Astrocyte (in vitro differentiated cells and primary cell): ENCODE data around the gene TIAL1. TPM values are rescaled to one million over a fixed set of nuclear protein-coding genes. Genes with fewer than 3 reads are reported as not detected.

Experiments
- DNase-seq: peaks from one replicate; pipeline ENCODE4 v3.0.0-alpha.2; 2010; ENCODE audit warnings: low read depth
- FAIRE-seq: peaks from 2 replicates; lab custom pipeline; 2011; peaks lifted over from hg19 to GRCh38; lab: Jason Lieb, UNC
- H2AFZ ChIP-seq: 2 replicates; pipeline ENCODE4 v1.6.0; 2012; ENCODE audit warnings: low read depth, low read length, inconsistent platforms
- H3K27ac ChIP-seq: 2 replicates; pipeline ENCODE4 v1.5.1; 2011; ENCODE audit warnings: low read depth, low read length, inconsistent platforms
- H3K27me3 ChIP-seq: 2 replicates; pipeline ENCODE4 v1.6.0; 2011; ENCODE audit warnings: low read length, inconsistent platforms; ENCODE audit not compliant: insufficient read depth
- H3K36me3 ChIP-seq: 2 replicates; pipeline ENCODE4 v1.5.1; 2011; ENCODE audit warnings: low read length, inconsistent platforms; ENCODE audit not compliant: insufficient read depth
- H3K4me1 ChIP-seq: 2 replicates; pipeline ENCODE4 v1.5.1; 2011; ENCODE audit warnings: low read length, inconsistent platforms; ENCODE audit not compliant: insufficient read depth
- H3K4me2 ChIP-seq: 2 replicates; pipeline ENCODE4 v1.6.0; 2012; ENCODE audit warnings: low read length, inconsistent platforms
- H3K4me3 ChIP-seq: 2 replicates; pipeline ENCODE4 v1.5.1; 2011; ENCODE audit warnings: low read depth, mild to moderate bottlenecking, low read length, inconsistent platforms; ENCODE audit not compliant: insufficient read depth
- H3K79me2 ChIP-seq: 2 replicates; pipeline ENCODE4 v1.6.0; 2012; ENCODE audit warnings: mild to moderate bottlenecking, low read length, inconsistent platforms; ENCODE audit not compliant: insufficient read depth
- H3K9ac ChIP-seq: 2 replicates; pipeline ENCODE4 v1.6.0; 2012; ENCODE audit warnings: mild to moderate bottlenecking, low read length, inconsistent platforms
- H3K9me3 ChIP-seq: 2 replicates; pipeline ENCODE4 v1.5.1; 2012; ENCODE audit warnings: low read depth, mild to moderate bottlenecking, low read length, inconsistent platforms; ENCODE audit not compliant: insufficient read depth
- H4K20me1 ChIP-seq: 2 replicates; pipeline ENCODE4 v1.6.0; 2012; ENCODE audit warnings: low read length, inconsistent platforms; ENCODE audit not compliant: insufficient read depth
- H3K27ac Mint-ChIP-seq: one replicate; pipeline ENCODE4 v1.8.0; 2021; ENCODE audit warnings: mild to moderate bottlenecking, mixed read lengths; ENCODE audit not compliant: unreplicated experiment
- H3K27me3 Mint-ChIP-seq: one replicate; pipeline ENCODE4 v1.8.0; 2021; ENCODE audit warnings: low read depth, mixed read lengths; ENCODE audit not compliant: unreplicated experiment
- H3K36me3 Mint-ChIP-seq: one replicate; pipeline ENCODE4 v1.8.0; 2021; ENCODE audit warnings: low read depth, mixed read lengths; ENCODE audit not compliant: unreplicated experiment
- H3K4me1 Mint-ChIP-seq: one replicate; pipeline ENCODE4 v1.8.0; 2021; ENCODE audit warnings: low read depth, mixed read lengths; ENCODE audit not compliant: unreplicated experiment
- H3K4me3 Mint-ChIP-seq: one replicate; pipeline ENCODE4 v1.8.0; 2021; ENCODE audit warnings: mild to moderate bottlenecking, moderate library complexity, mixed read lengths; ENCODE audit not compliant: unreplicated experiment
- H3K9me3 Mint-ChIP-seq: one replicate; pipeline ENCODE4 v1.8.0; 2021; ENCODE audit warnings: mild to moderate bottlenecking, mixed read lengths; ENCODE audit not compliant: unreplicated experiment
- EZH2 ChIP-seq: IDR thresholded peaks from 2 replicates; pipeline ENCODE4 v1.6.1; 2012; ENCODE audit warnings: mild to moderate bottlenecking, low read length, inconsistent platforms; ENCODE audit not compliant: insufficient read depth
- total RNA-seq: library from RNA; stranded (reverse); gene quantifications from 2 replicates; pipeline ENCODE4 v1.2.1, GENCODE V29; 2021
- TF ChIP-seq, protein P1 (sequence below): IDR thresholded peaks from 2 replicates; pipeline ENCODE4 v1.5.1; 2011; ENCODE audit warnings: low read depth, mild to moderate bottlenecking, inconsistent platforms, low read length, moderate library complexity; ENCODE audit not compliant: insufficient read depth

TIAL1 gene
- total RNA-seq, 1 donor from 2014 or later = 155 TPM

DNA sequence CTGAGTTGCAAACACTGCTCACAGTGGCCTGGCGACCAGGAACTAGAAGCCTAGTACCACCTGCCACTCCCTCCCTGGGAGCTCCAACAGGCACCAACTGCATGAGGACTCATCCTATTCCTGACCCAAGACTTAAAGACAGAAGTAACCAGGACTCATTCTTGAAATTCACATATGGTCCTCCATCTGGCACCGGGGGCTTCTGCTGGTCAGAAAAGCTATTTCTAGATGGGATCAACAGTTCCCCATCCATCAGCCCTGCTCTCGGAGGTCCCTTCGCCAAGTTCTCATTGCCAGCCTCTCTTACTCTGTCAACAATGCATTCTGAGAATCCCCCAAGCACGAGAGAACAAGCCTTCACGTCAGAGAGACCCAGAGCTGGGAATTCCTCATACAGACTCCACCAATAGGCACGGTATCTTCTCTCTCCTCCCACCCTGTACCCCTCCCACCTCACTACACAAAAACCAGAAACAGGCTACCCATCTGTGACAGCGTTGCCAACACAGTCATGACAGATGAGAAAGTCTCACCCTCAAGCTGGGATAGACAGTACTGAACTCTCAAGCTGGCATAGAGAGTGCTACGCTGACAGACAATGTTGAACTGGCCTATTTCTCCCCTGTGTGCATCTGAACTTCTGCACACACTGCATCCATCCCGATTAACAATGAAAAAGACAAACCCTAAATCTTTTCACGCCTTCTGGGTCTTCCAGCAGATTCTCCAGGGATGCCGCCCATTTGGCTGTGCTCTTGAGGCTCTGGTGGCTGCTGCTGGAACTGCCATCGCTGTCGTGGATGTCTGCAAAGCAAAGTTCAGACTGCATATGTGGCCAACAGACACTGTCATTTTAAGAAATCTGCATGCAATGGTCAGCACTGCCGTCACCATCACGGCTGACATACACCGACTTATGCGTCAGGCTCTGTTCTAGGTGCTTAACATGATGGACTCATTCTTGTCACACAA, 69.9 kb downstream of the TIAL1 start:
- Histone ChIP-seq H2AFZ (no peak overlapping the region), H3K36me3 (peaks cover 4% of the 10 kb centered on the region), H3K27me3 (no peaks in the 10 kb centered on the region), H3K9ac (no peak overlapping the region), H4K20me1 (peaks cover 37% of the 10 kb centered on the region), H3K79me2 (peaks cover 48% of the 10 kb centered on the region), H3K9me3 (no peaks in the 10 kb centered on the region), H3K4me2 (no peak overlapping the region), H3K4me3 (no peak overlapping the region), H3K27ac (no peak overlapping the region), H3K4me1 (peaks cover 10% of the 10 kb centered on the region)
- Mint-ChIP-seq H3K36me3 (peaks cover 21% of the 10 kb centered on the region), H3K27ac (peak overlapping the region; percentile 62), H3K4me3 (no peak overlapping the region), H3K4me1 (peaks cover 15% of the 10 kb centered on the region), H3K27me3 (peaks cover 2% of the 10 kb centered on the region), H3K9me3 (no peaks in the 10 kb centered on the region)
- no peak for TF ChIP-seq EZH2
- TF ChIP-seq, protein P1, sequence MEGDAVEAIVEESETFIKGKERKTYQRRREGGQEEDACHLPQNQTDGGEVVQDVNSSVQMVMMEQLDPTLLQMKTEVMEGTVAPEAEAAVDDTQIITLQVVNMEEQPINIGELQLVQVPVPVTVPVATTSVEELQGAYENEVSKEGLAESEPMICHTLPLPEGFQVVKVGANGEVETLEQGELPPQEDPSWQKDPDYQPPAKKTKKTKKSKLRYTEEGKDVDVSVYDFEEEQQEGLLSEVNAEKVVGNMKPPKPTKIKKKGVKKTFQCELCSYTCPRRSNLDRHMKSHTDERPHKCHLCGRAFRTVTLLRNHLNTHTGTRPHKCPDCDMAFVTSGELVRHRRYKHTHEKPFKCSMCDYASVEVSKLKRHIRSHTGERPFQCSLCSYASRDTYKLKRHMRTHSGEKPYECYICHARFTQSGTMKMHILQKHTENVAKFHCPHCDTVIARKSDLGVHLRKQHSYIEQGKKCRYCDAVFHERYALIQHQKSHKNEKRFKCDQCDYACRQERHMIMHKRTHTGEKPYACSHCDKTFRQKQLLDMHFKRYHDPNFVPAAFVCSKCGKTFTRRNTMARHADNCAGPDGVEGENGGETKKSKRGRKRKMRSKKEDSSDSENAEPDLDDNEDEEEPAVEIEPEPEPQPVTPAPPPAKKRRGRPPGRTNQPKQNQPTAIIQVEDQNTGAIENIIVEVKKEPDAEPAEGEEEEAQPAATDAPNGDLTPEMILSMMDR = peak; percentile 21
- DNase-seq (no peak), FAIRE-seq (no peak)

- DNase-seq (no peak), FAIRE-seq (no peak)
- no peak for TF ChIP-seq EZH2
- TF ChIP-seq, protein P1 = no peak
- H3K36me3 Mint-ChIP-seq = peaks cover 20% of the 10 kb centered on the region
- Histone ChIP-seq H2AFZ (no peak overlapping the region), H3K9me3 (no peaks in the 10 kb centered on the region), H3K4me1 (peaks cover 12% of the 10 kb centered on the region), H3K4me2 (no peak overlapping the region), H3K27ac (no peak overlapping the region), H3K36me3 (peaks cover 4% of the 10 kb centered on the region), H3K9ac (no peak overlapping the region), H3K79me2 (peaks cover 40% of the 10 kb centered on the region), H3K4me3 (no peak overlapping the region), H3K27me3 (no peaks in the 10 kb centered on the region), H4K20me1 (peaks cover 29% of the 10 kb centered on the region)
- no peaks in the 10 kb centered on the region for H3K9me3 Mint-ChIP-seq
- H3K27ac Mint-ChIP-seq = no peak overlapping the region
- no peak overlapping the region for H3K4me3 Mint-ChIP-seq
- H3K4me1 Mint-ChIP-seq = peaks cover 18% of the 10 kb centered on the region
- peaks cover 2% of the 10 kb centered on the region for H3K27me3 Mint-ChIP-seq
Observed at GRCh38 chr10:119526149-119526548, 70.6 kb downstream of the TIAL1 start.

GRCh38 chr10:119525116-119525515, 71.6 kb downstream of the TIAL1 start:
- Mint-ChIP-seq H3K9me3 (no peaks in the 10 kb centered on the region), H3K4me1 (peaks cover 22% of the 10 kb centered on the region), H3K27ac (no peak overlapping the region), H3K4me3 (no peak overlapping the region), H3K36me3 (peaks cover 19% of the 10 kb centered on the region), H3K27me3 (peaks cover 2% of the 10 kb centered on the region)
- Histone ChIP-seq H3K4me3 (no peak overlapping the region), H3K27ac (no peak overlapping the region), H3K4me1 (peaks cover 12% of the 10 kb centered on the region), H3K27me3 (no peaks in the 10 kb centered on the region), H3K9ac (no peak overlapping the region), H2AFZ (no peak overlapping the region), H3K9me3 (no peaks in the 10 kb centered on the region), H3K36me3 (peaks cover 4% of the 10 kb centered on the region), H3K4me2 (no peak overlapping the region), H4K20me1 (peaks cover 19% of the 10 kb centered on the region), H3K79me2 (peaks cover 30% of the 10 kb centered on the region)
- FAIRE-seq (no peak), DNase-seq (no peak)
- TF ChIP-seq EZH2 = no peak
- TF ChIP-seq, protein P1 = no peak
